ENCODE measurements around the gene RPS21.

Gene RPS21

GRCh38 chr20:62428396-62429295 is 41.7 kb downstream of the RPS21 start:
- DNase-seq = no peak

GRCh38 chr20:62429455-62430310 is 42.8 kb downstream of the RPS21 start:
- no peak for DNase-seq

- DNase-seq = no peak
Measured at GRCh38 chr20:62430311-62430853, 43.5 kb downstream of the RPS21 start.

GRCh38 chr20:62430866-62431447 is 44.1 kb downstream of the RPS21 start:
- no peak for DNase-seq

- DNase-seq = no peak
Measured at GRCh38 chr20:62433658-62434497, 47.0 kb downstream of the RPS21 start.

GRCh38 chr20:62436692-62437091 is 49.8 kb downstream of the RPS21 start:
- no peak for DNase-seq

GRCh38 chr20:62437496-62437895 is 50.6 kb downstream of the RPS21 start:
- no peak for DNase-seq

GRCh38 chr20:62437927-62438326 is 51.0 kb downstream of the RPS21 start:
- DNase-seq = no peak
